ENCODE data around the gene MYZAP. TPM values are rescaled to one million over a fixed set of nuclear protein-coding genes. Genes with fewer than 3 reads are reported as not detected.

The MYZAP gene
- 8.3 TPM for total RNA-seq

GRCh38 chr15:57591822-57592367 lies at the start of gene MYZAP:
TSS of gene MYZAP (plus strand) at chr15:57591904. CDS start at chr15:57592035, 131 bp downstream.
- no peak for DNase-seq

GRCh38 chr15:57542505-57542817 lies 49.2 kb upstream of the MYZAP start:
- DNase-seq, result no peak

GRCh38 chr15:57544848-57545480 lies 46.7 kb upstream of the MYZAP start:
- DNase-seq, result no peak

- no peak for DNase-seq
Measured at GRCh38 chr15:57545995-57546394, 45.7 kb upstream of the MYZAP start.

GRCh38 chr15:57547243-57547755 lies 44.4 kb upstream of the MYZAP start:
- DNase-seq, result no peak

- DNase-seq, result no peak
Measured at GRCh38 chr15:57548351-57548750, 43.4 kb upstream of the MYZAP start.

- DNase-seq, result no peak
Measured at GRCh38 chr15:57548835-57549234, 42.9 kb upstream of the MYZAP start.

- DNase-seq, result no peak
Measured at GRCh38 chr15:57549935-57550334, 41.8 kb upstream of the MYZAP start.

- no peak for DNase-seq
Measured at GRCh38 chr15:57550640-57551039, 41.1 kb upstream of the MYZAP start.

GRCh38 chr15:57551715-57552677 lies 39.7 kb upstream of the MYZAP start:
- peak; percentile 44 for DNase-seq

GRCh38 chr15:57552678-57553334 lies 38.9 kb upstream of the MYZAP start:
- DNase-seq, result no peak

- no peak for DNase-seq
Measured at GRCh38 chr15:57553526-57553925, 38.2 kb upstream of the MYZAP start.

GRCh38 chr15:57554063-57554811 lies 37.5 kb upstream of the MYZAP start:
- DNase-seq, result no peak

- no peak for DNase-seq
Measured at GRCh38 chr15:57554812-57555179, 36.9 kb upstream of the MYZAP start.

GRCh38 chr15:57555270-57555669 lies 36.4 kb upstream of the MYZAP start:
- DNase-seq, result no peak

- no peak for DNase-seq
Measured at GRCh38 chr15:57556040-57556439, 35.7 kb upstream of the MYZAP start.

GRCh38 chr15:57557267-57557666 lies 34.4 kb upstream of the MYZAP start:
- DNase-seq, result no peak

GRCh38 chr15:57557810-57558209 lies 33.9 kb upstream of the MYZAP start:
- no peak for DNase-seq

- no peak for DNase-seq
Measured at GRCh38 chr15:57559875-57560274, 31.8 kb upstream of the MYZAP start.

- DNase-seq, result peak; percentile 56
Measured at GRCh38 chr15:57561041-57561711, 30.5 kb upstream of the MYZAP start.

- no peak for DNase-seq
Measured at GRCh38 chr15:57562196-57562769, 29.4 kb upstream of the MYZAP start.

Measured in skin of body (tissue), 2 donors.